Measurements from ENCODE around the gene TM4SF5. TPM values are rescaled to one million over a fixed set of nuclear protein-coding genes. Genes with fewer than 3 reads are reported as not detected.
"Not testable (repeated sequence)": the region's sequence is repeated elsewhere in the genome, so short reads cannot be mapped to it uniquely, and the experiment has no call there.

The TM4SF5 gene
- total RNA-seq, 1 experiment from 2014 or later = not detected

- no peak overlapping the region for H3K9ac ChIP-seq (ENCODE audit: low read length)
- H3K4me3 ChIP-seq (replicated peaks in 1 of 2; ENCODE audit: low read depth in 1 of 2, low read length in 2 of 2) = no peak overlapping the region
- H3K9me3 ChIP-seq (ENCODE audit: control insufficient read depth in 1 of 2, insufficient read depth in 1 of 2, low read depth in 1 of 2, low read length in 2 of 2) = no peaks in the 10 kb centered on the region
- H3K4me1 ChIP-seq (ENCODE audit: control insufficient read depth in 1 of 2, insufficient read depth in 2 of 2, low read length in 2 of 2) = peaks cover 0 to 1% of the 10 kb centered on the region in 2 experiments; a peak in 1 of 4 replicates
- ChIA-PET RAD21 (ENCODE audit: low non-redundant PET in 1 of 2, low total read pairs in 2 of 2, uncharacterized antibody in 2 of 2, unreplicated experiment in 2 of 2) (no interaction called here), CTCF (no interaction called here), POLR2A (no interaction called here)
- no peak overlapping the region for H3K4me2 ChIP-seq (ENCODE audit: low read length)
- H3K27me3 ChIP-seq (ENCODE audit: insufficient read depth, low read length) = no peaks in the 10 kb centered on the region
- H3K79me2 ChIP-seq (ENCODE audit: insufficient read depth, low read length) = no peaks in the 10 kb centered on the region
- intact Hi-C loops (cut with micrococcal nuclease) = no loop called here
- no peak for DNase-seq (ENCODE audit: low read depth, low spot score)
- TF ChIP-seq EGR1 (IDR thresholded peaks at IDR 0.05; ENCODE audit: low read depth) (no peak), FOSL1 (IDR thresholded peaks at IDR 0.05; ENCODE audit: low read depth) (no peak), CTCF (IDR thresholded peaks at IDR 0.05 in 2 of 3, conservative IDR thresholded peaks at IDR 0.05 in 1 of 3; ENCODE audit: borderline replicate concordance in 1 of 3, insufficient read depth in 1 of 3, low read depth in 2 of 3, low read length in 2 of 3) (no peak), POLR2A (IDR thresholded peaks at IDR 0.05; ENCODE audit: borderline replicate concordance, extremely low read depth, insufficient read depth, insufficient read length) (no peak), CBX3 (IDR thresholded peaks at IDR 0.05; ENCODE audit: low read depth) (no peak), EZH2phosphoT487 (IDR thresholded peaks at IDR 0.05; ENCODE audit: borderline replicate concordance) (no peak), JUND (IDR thresholded peaks at IDR 0.05) (no peak), TCF7L2 (IDR thresholded peaks at IDR 0.05; ENCODE audit: borderline replicate concordance, extremely low read depth, insufficient read depth, insufficient read length) (no peak), SP1 (IDR thresholded peaks at IDR 0.05; ENCODE audit: low read depth) (no peak), RAD21 (IDR thresholded peaks at IDR 0.05; ENCODE audit: low read depth) (no peak), YY1 (IDR thresholded peaks at IDR 0.05; ENCODE audit: extremely low read depth, insufficient replicate concordance, low read depth, low read length) (no peak), ZNF274 (IDR thresholded peaks at IDR 0.05; ENCODE audit: low read depth, low read length) (no peak), ZFX (IDR thresholded peaks at IDR 0.05) (no peak), EZH2 (IDR thresholded peaks at IDR 0.05) (no peak)
- no peak overlapping the region for H2AFZ ChIP-seq (ENCODE audit: low read depth, low read length, poor library complexity, severe bottlenecking)
- H3K27ac ChIP-seq (ENCODE audit: low read depth, low read length) = no peak overlapping the region
- no peaks in the 10 kb centered on the region for H4K20me1 ChIP-seq (ENCODE audit: insufficient read depth)
- H3K36me3 ChIP-seq (ENCODE audit: control insufficient read depth in 1 of 2, insufficient read depth in 2 of 2, low read length in 2 of 2) = no peaks in the 10 kb centered on the region
- no peak for ATAC-seq
- H3K9me2 ChIP-seq (ENCODE audit: insufficient read depth) = no peaks in the 10 kb centered on the region
- BruUV-seq (replicated peaks) = no TSS peak
Observed at GRCh38 chr17:4827399-4827798, 55.7 kb downstream of the TM4SF5 start.

GRCh38 chr17:4832829-4833177 is 61.1 kb downstream of the TM4SF5 start:
- H4K20me1 ChIP-seq (ENCODE audit: insufficient read depth); POLR2A ChIA-PET; RAD21 ChIA-PET (ENCODE audit: low non-redundant PET in 1 of 2, low total read pairs in 2 of 2, uncharacterized antibody in 2 of 2, unreplicated experiment in 2 of 2); H3K27me3 ChIP-seq (ENCODE audit: insufficient read depth, low read length); BruUV-seq (replicated peaks); H3K9me3 ChIP-seq (ENCODE audit: control insufficient read depth in 1 of 2, insufficient read depth in 1 of 2, low read depth in 1 of 2, low read length in 2 of 2); H2AFZ ChIP-seq (ENCODE audit: low read depth, low read length, poor library complexity, severe bottlenecking); H3K36me3 ChIP-seq (ENCODE audit: control insufficient read depth in 1 of 2, insufficient read depth in 2 of 2, low read length in 2 of 2); CTCF ChIA-PET; H3K9me2 ChIP-seq (ENCODE audit: insufficient read depth); DNase-seq (ENCODE audit: low read depth, low spot score): not testable (repeated sequence)
- H3K4me3 ChIP-seq (replicated peaks in 1 of 2; ENCODE audit: low read depth in 1 of 2, low read length in 2 of 2) = peak overlapping the region; percentile 28 to 71; a peak in 3 of 4 replicates
- H3K4me1 ChIP-seq (ENCODE audit: control insufficient read depth in 1 of 2, insufficient read depth in 2 of 2, low read length in 2 of 2) = peaks cover 16 to 24% of the 10 kb centered on the region in 2 experiments
- H3K4me2 ChIP-seq (ENCODE audit: low read length) = peak overlapping the region; percentile 71
- H3K79me2 ChIP-seq (ENCODE audit: insufficient read depth, low read length) = peaks cover 46% of the 10 kb centered on the region
- H3K9ac ChIP-seq (ENCODE audit: low read length) = peak overlapping the region; percentile 78
- ATAC-seq = peak; percentile 43
- peak overlapping the region; percentile 98 for H3K27ac ChIP-seq (ENCODE audit: low read depth, low read length)
- intact Hi-C loops (cut with micrococcal nuclease) = loop anchor here (10.0 kb wide), 1 partner anchor 52 kb away; no protein-coding TSS in a partner anchor
